OCI-LY7 (cell line): ENCODE measurements around the gene TUBB8.

Experiments used
- CTCF ChIP-seq: fragments of 200-600 bp; sonication (generic); conservative IDR thresholded peaks from 2 replicates; pipeline ENCODE4 v1.5.1; 2014; ENCODE audit warnings: mild to moderate bottlenecking, antibody characterized with exemption, low read length, moderate library complexity, mixed read lengths
- EZH2phosphoT487 ChIP-seq: fragments of 200-600 bp; sonication (generic); IDR thresholded peaks from 2 replicates; pipeline ENCODE4 v1.6.1; 2018; ENCODE audit warnings: low read depth, borderline replicate concordance, mild to moderate bottlenecking, mixed run types, antibody characterized with exemption, low read length, moderate library complexity, mixed read lengths

GRCh38 chr10:91313-91712 lies 42.2 kb upstream of the TUBB8 start:
- TF ChIP-seq CTCF (no peak), EZH2phosphoT487 (no peak)
